Erythroblast (primary cell): Measurements from ENCODE around the gene NR2F1-AS1.

Experiments used
- GATA1 ChIP-seq: IDR thresholded peaks from 2 replicates; pipeline ENCODE4 v1.6.1; 2011; ENCODE audit warnings: low read depth, mild to moderate bottlenecking, control low read depth, low read length, moderate library complexity
- POLR2A ChIP-seq: IDR thresholded peaks from 2 replicates; pipeline ENCODE4 v1.6.1; 2011; ENCODE audit warnings: mild to moderate bottlenecking, low read length

DNA sequence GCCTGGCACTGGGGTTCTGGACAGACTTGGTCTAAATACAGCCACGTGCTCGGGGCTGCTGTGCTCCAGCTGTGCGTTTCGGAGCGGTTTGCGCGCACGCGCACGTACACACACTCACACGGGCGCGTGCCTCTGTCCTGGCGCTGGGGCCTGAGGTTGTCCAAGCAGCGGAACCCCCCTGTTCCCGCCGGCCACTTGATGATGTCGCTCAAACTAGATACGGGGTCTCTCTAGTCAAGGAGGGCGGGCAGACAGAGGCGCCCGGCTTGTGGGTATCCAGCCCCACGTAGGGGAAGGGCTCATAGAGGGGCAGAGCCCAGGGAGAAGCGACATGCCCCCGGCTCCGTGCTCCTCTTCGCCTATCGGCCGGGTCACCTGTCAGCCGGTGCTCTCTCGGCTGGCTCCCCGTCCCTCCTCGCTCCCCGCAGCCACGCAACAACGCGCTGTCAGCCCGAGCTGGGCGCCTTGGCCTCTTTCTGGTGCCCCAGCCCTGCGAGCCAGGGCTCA lies 8.9 kb downstream of the NR2F1-AS1 start:
- TF ChIP-seq POLR2A = no peak
- no peak for TF ChIP-seq GATA1
